IMR-90 (cell line): Measurements from ENCODE around the gene SLC38A6. TPM values are rescaled to one million over a fixed set of nuclear protein-coding genes. Genes with fewer than 3 reads are reported as not detected.

Experiments
- ATAC-seq: fragments of 200-7000 bp; cut with Tn5 transposase; 2 replicates; pipeline ENCODE4 v1.9.1; 2020; ENCODE audit warnings: low read depth, mild to moderate bottlenecking, moderate library complexity
- BruUV-seq: library from RNA; stranded (reverse); fragments of 400-500 nt; replicated peaks from 2 replicates; lab custom pipeline; 2021; lab: Mats Ljungman, UMichigan
- CTCF ChIA-PET: fragments of 300-600 bp; formaldehyde crosslinking; extraction: SDS; loops from one replicate; lab custom pipeline; 2021; ENCODE audit warnings: antibody characterized with exemption; lab: Yijun Ruan, JAX
- POLR2A ChIA-PET: fragments of 300-600 bp; sonication (Branson Sonifier 250); formaldehyde crosslinking; loops from one replicate; lab custom pipeline; 2022; ENCODE audit warnings: antibody characterized with exemption; ENCODE audit not compliant: unreplicated experiment; lab: Charles Lee
- DNase-seq: peaks from one replicate; pipeline ENCODE4 v3.0.0; 2013
- H2AFZ ChIP-seq: replicated peaks from 2 replicates; pipeline ENCODE3; 2013; ENCODE audit warnings: low read length, mild to moderate bottlenecking; ENCODE audit not compliant: poor library complexity
- H2AK5ac ChIP-seq: 2 replicates; pipeline ENCODE4 v1.6.1; 2013; ENCODE audit warnings: low read depth, low read length, inconsistent platforms
- H2AK9ac ChIP-seq: replicated peaks from 2 replicates; pipeline ENCODE3; 2013; ENCODE audit warnings: mild to moderate bottlenecking, low read depth, low read length, moderate library complexity; ENCODE audit not compliant: poor library complexity
- H2BK120ac ChIP-seq: 2 replicates; pipeline ENCODE4 v1.6.1; 2013; ENCODE audit warnings: low read depth, low read length, inconsistent platforms
- H2BK15ac ChIP-seq: 3 replicates; pipeline ENCODE4 v1.6.1; 2013; ENCODE audit warnings: low read depth, low read length, inconsistent platforms
- H2BK20ac ChIP-seq: 2 replicates; pipeline ENCODE4 v1.6.1; 2013; ENCODE audit warnings: low read depth, mild to moderate bottlenecking, inconsistent platforms, low read length, moderate library complexity
- H2BK5ac ChIP-seq: 2 replicates; pipeline ENCODE4 v1.6.1; 2013; ENCODE audit warnings: mild to moderate bottlenecking, low read depth, low read length, inconsistent platforms; ENCODE audit not compliant: poor library complexity, severe bottlenecking
- H3K14ac ChIP-seq: replicated peaks from 2 replicates; pipeline ENCODE4 v1.6.1; 2013; ENCODE audit warnings: low read depth, low read length, inconsistent platforms
- H3K18ac ChIP-seq: 2 replicates; pipeline ENCODE4 v1.6.1; 2013; ENCODE audit warnings: low read depth, low read length, control low read depth
- H3K23ac ChIP-seq: 2 replicates; pipeline ENCODE4 v1.6.1; 2013; ENCODE audit warnings: low read depth, low read length, inconsistent platforms
- H3K27ac ChIP-seq: 2 replicates; pipeline ENCODE4 v1.5.1; 2013; ENCODE audit warnings: mild to moderate bottlenecking, control low read depth, low read length; ENCODE audit not compliant: insufficient read depth
- H3K27me3 ChIP-seq: 2 replicates; pipeline ENCODE4 v1.6.1; 2013; ENCODE audit warnings: low read length; ENCODE audit not compliant: control insufficient read depth, insufficient read depth
- H3K36me3 ChIP-seq: 2 replicates; pipeline ENCODE4 v1.6.1; 2013; ENCODE audit warnings: low read length, mixed read lengths; ENCODE audit not compliant: control insufficient read depth, insufficient read depth
- H3K4ac ChIP-seq: 2 replicates; pipeline ENCODE4 v1.6.1; 2013; ENCODE audit warnings: low read depth, low read length, inconsistent platforms
- H3K4me1 ChIP-seq: 2 replicates; pipeline ENCODE4 v1.6.1; 2013; ENCODE audit warnings: low read length, mixed read lengths; ENCODE audit not compliant: control insufficient read depth, insufficient read depth
- H3K4me2 ChIP-seq: 2 replicates; pipeline ENCODE4 v1.6.1; 2013; ENCODE audit warnings: low read depth, mild to moderate bottlenecking, control low read depth, low read length, moderate library complexity
- H3K4me3 ChIP-seq: 2 replicates; pipeline ENCODE4 v1.5.1; 2013; ENCODE audit warnings: low read depth, mild to moderate bottlenecking, control low read depth, low read length, moderate library complexity; ENCODE audit not compliant: insufficient read depth
- H3K56ac ChIP-seq: 2 replicates; pipeline ENCODE4 v1.6.1; 2013; ENCODE audit warnings: low read length, inconsistent platforms; ENCODE audit not compliant: insufficient read depth; ENCODE audit errors: extremely low read depth
- H3K79me1 ChIP-seq, 2 experiments: 2 replicates each; pipeline ENCODE4 v1.6.1; 2013; ENCODE audit warnings: low read length in 2 of 2, inconsistent platforms in 1 of 2, low read depth in 1 of 2
- H3K9ac ChIP-seq: 2 replicates; pipeline ENCODE4 v1.6.1; 2013; ENCODE audit warnings: low read depth, low read length, control low read depth
- H3K9me1 ChIP-seq: 2 replicates; pipeline ENCODE4 v1.6.1; 2013; ENCODE audit warnings: low read length, inconsistent platforms; ENCODE audit not compliant: insufficient read depth
- H3K9me3 ChIP-seq: 2 replicates; pipeline ENCODE4 v1.6.1; 2013; ENCODE audit warnings: low read length; ENCODE audit not compliant: control insufficient read depth, insufficient read depth
- H4K20me1 ChIP-seq: 2 replicates; pipeline ENCODE4 v1.6.1; 2013; ENCODE audit warnings: low read length, inconsistent platforms; ENCODE audit not compliant: insufficient read depth
- H4K5ac ChIP-seq: 2 replicates; pipeline ENCODE4 v1.6.1; 2013; ENCODE audit warnings: mild to moderate bottlenecking, low read depth, low read length, control low read depth
- H4K8ac ChIP-seq, 2 experiments: 2 replicates each; pipeline ENCODE4 v1.6.1; 2013; ENCODE audit warnings: low read depth in 2 of 2, low read length in 2 of 2, control low read depth in 1 of 2, inconsistent platforms in 1 of 2
- H4K91ac ChIP-seq: 2 replicates; pipeline ENCODE4 v1.6.1; 2013; ENCODE audit warnings: low read depth, low read length, inconsistent platforms; ENCODE audit not compliant: insufficient read depth
- BHLHE40 ChIP-seq: fragments of 150-350 bp; IDR thresholded peaks from 2 replicates; pipeline ENCODE4 v1.6.1; 2016; ENCODE audit warnings: mild to moderate bottlenecking, low read depth, low read length
- CHD1 ChIP-seq: IDR thresholded peaks from 2 replicates; pipeline ENCODE4 v1.6.1; 2012; ENCODE audit warnings: low read depth, low read length, improper control_type of control experiment
- CTCF ChIP-seq: conservative IDR thresholded peaks from 2 replicates; pipeline ENCODE4 v1.5.1; 2012; ENCODE audit warnings: mild to moderate bottlenecking, low read depth, low read length, improper control_type of control experiment
- FOS ChIP-seq: fragments of 150-350 bp; IDR thresholded peaks from 2 replicates; pipeline ENCODE4 v1.6.1; 2016; ENCODE audit warnings: low read depth, low read length
- MAFK ChIP-seq: IDR thresholded peaks from 2 replicates; pipeline ENCODE4 v1.6.1; 2012; ENCODE audit warnings: low read depth, low read length, improper control_type of control experiment
- MAZ ChIP-seq: IDR thresholded peaks from 2 replicates; pipeline ENCODE4 v1.6.1; 2012; ENCODE audit warnings: low read depth, mild to moderate bottlenecking, low read length, improper control_type of control experiment, moderate library complexity, borderline replicate concordance
- POLR2A ChIP-seq: IDR thresholded peaks from 2 replicates; pipeline ENCODE4 v1.6.1; 2012; ENCODE audit warnings: mild to moderate bottlenecking, low read depth, low read length
- RAD21 ChIP-seq: IDR thresholded peaks from 2 replicates; pipeline ENCODE4 v1.6.1; 2012; ENCODE audit warnings: low read length, improper control_type of control experiment
- RCOR1 ChIP-seq: IDR thresholded peaks from 2 replicates; pipeline ENCODE4 v1.6.1; 2012; ENCODE audit warnings: mild to moderate bottlenecking, low read length, improper control_type of control experiment; ENCODE audit not compliant: insufficient replicate concordance
- RFX5 ChIP-seq: IDR thresholded peaks from 2 replicates; pipeline ENCODE4 v1.8.0; 2012; ENCODE audit warnings: low read depth, mild to moderate bottlenecking, low read length, moderate library complexity
- SMC3 ChIP-seq: fragments of 150-350 bp; IDR thresholded peaks from 2 replicates; pipeline ENCODE4 v1.6.1; 2016; ENCODE audit warnings: low read depth, mild to moderate bottlenecking, antibody characterized with exemption, low read length, moderate library complexity
- USF2 ChIP-seq: fragments of 150-350 bp; IDR thresholded peaks from 2 replicates; pipeline ENCODE4 v1.6.1; 2017; ENCODE audit warnings: mild to moderate bottlenecking, antibody characterized with exemption, low read length, low read depth
- dilution Hi-C: fragments of 300-500 bp; cut with HindIII; formaldehyde crosslinking; loops from one replicate; pipeline ENCODE4 v1.14.3; 2018; ENCODE audit warnings: low sequenced_read_pairs; ENCODE audit not compliant: unreplicated experiment
- in situ Hi-C: fragments of 300-500 bp; cut with MboI; formaldehyde crosslinking; loops from 3 replicates; pipeline ENCODE4 v1.14.3; 2019; ENCODE audit warnings: low sequenced_read_pairs, inconsistent platforms, mixed read lengths
- intact Hi-C: fragments of 100-400 bp; cut with micrococcal nuclease; formaldehyde crosslinking; loops from 2 replicates; pipeline ENCODE4 v1.10.0; 2022
- polyA plus RNA-seq, 3 experiments: library from polyadenylated mRNA; depleted of rRNA; stranded (reverse); fragments of >200 nt; gene quantifications; 2 replicates each; pipeline ENCODE4 v1.2.3, GENCODE V29; 2012; ENCODE audit warnings: low replicate concordance in 1 of 3
- total RNA-seq: library from RNA; depleted of rRNA; stranded (reverse); fragments of >200 nt; gene quantifications from 2 replicates; pipeline ENCODE4 v1.2.3, GENCODE V29; 2012
- TF ChIP-seq, protein P1 (sequence below): fragments of 150-350 bp; IDR thresholded peaks from 2 replicates; pipeline ENCODE4 v1.6.1; 2016; ENCODE audit warnings: low read depth, mild to moderate bottlenecking, low read length, moderate library complexity, borderline replicate concordance

Gene SLC38A6
- total and polyA plus RNA-seq, 2 of the 4 experiments (the other 2 are of a cell fraction) = 15.5 to 18.3 TPM

GRCh38 chr14:61098721-61099120 is 117.7 kb downstream of the SLC38A6 start:
- ATAC-seq = no peak

More at GRCh38 chr14:61098721-61099120, 117.7 kb downstream of the SLC38A6 start:
- no peak overlapping the region for H3K18ac ChIP-seq
- DNase-seq = no peak
- H3K27ac ChIP-seq = no peak overlapping the region
- no peaks in the 10 kb centered on the region for H3K36me3 ChIP-seq
- in situ Hi-C loops (no loop called here), intact Hi-C loops (no loop called here), dilution Hi-C loops (no loop called here)
- peak overlapping the region; percentile 9; the same call in 1 of the 3 replicates for H2BK15ac ChIP-seq
- TF ChIP-seq, protein P1, sequence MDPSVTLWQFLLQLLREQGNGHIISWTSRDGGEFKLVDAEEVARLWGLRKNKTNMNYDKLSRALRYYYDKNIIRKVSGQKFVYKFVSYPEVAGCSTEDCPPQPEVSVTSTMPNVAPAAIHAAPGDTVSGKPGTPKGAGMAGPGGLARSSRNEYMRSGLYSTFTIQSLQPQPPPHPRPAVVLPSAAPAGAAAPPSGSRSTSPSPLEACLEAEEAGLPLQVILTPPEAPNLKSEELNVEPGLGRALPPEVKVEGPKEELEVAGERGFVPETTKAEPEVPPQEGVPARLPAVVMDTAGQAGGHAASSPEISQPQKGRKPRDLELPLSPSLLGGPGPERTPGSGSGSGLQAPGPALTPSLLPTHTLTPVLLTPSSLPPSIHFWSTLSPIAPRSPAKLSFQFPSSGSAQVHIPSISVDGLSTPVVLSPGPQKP = no peak
- no peak for TF ChIP-seq RFX5
- no peak for TF ChIP-seq MAFK
- TF ChIP-seq CTCF = no peak
- no peak for TF ChIP-seq FOS
- TF ChIP-seq POLR2A = no peak
- TF ChIP-seq RCOR1 = no peak
- no peak for TF ChIP-seq CHD1
- no peak for TF ChIP-seq SMC3
- no peak for TF ChIP-seq RAD21
- no peak for TF ChIP-seq MAZ
- no peak for TF ChIP-seq USF2
- no peak for TF ChIP-seq BHLHE40
- no peak overlapping the region for H2AK9ac ChIP-seq
- H2BK5ac ChIP-seq = no peak overlapping the region
- H3K14ac ChIP-seq = no peak overlapping the region
- no peak overlapping the region for H3K56ac ChIP-seq
- peak overlapping the region; percentile 67; the same call in 1 of the 2 replicates for H2BK20ac ChIP-seq
- ChIA-PET POLR2A (interaction anchor here (0.6 to 1.0 kb wide), 2 partner anchors 47 to 49 kb away, joined by 3 to 5 read pairs; no protein-coding TSS in a partner anchor), CTCF (interaction anchor here (1.4 kb wide), 1 partner anchor 9 kb away, joined by 3 read pairs; no protein-coding TSS in a partner anchor)
- no peak overlapping the region for H3K4me2 ChIP-seq
- peak overlapping the region; percentile 37; the same call in 1 of the 2 replicates for H3K4ac ChIP-seq
- H2AFZ ChIP-seq = no peak overlapping the region
- no peak overlapping the region for H3K9ac ChIP-seq
- peaks cover 2% of the 10 kb centered on the region; the same call in 1 of the 2 replicates for H3K9me3 ChIP-seq
- no peak overlapping the region for H4K5ac ChIP-seq
- H3K4me1 ChIP-seq = peaks cover 21% of the 10 kb centered on the region
- no peaks in the 10 kb centered on the region for H3K27me3 ChIP-seq
- no TSS peak for BruUV-seq
- H2BK120ac ChIP-seq = no peak overlapping the region
- peaks cover 0 to 5% of the 10 kb centered on the region in 2 experiments; a peak in 2 of 4 replicates for H3K79me1 ChIP-seq
- H4K91ac ChIP-seq = no peak overlapping the region
- H2AK5ac ChIP-seq = no peak overlapping the region
- H3K4me3 ChIP-seq = no peak overlapping the region
- peak overlapping the region in 1 of 2 experiments; percentile 12; a peak in 1 of 4 replicates for H4K8ac ChIP-seq
- peaks cover 16% of the 10 kb centered on the region for H3K9me1 ChIP-seq
- no peak overlapping the region for H3K23ac ChIP-seq
- H4K20me1 ChIP-seq = no peaks in the 10 kb centered on the region
